ENCODE results near the gene E2F4. TPM values are rescaled to one million over a fixed set of nuclear protein-coding genes. Genes with fewer than 3 reads are reported as not detected.

The E2F4 gene
- total and polyA plus RNA-seq, 8 donors = 14.8 to 61.3 (median 22.8) TPM

- Histone ChIP-seq H3K4me1 (peaks cover 0 to 25% (median 9%) of the 10 kb centered on the region in 3 donors), H3K27me3 (no peaks in the 10 kb centered on the region), H3K27ac (peak overlapping the region; percentile 58 to 85 (median 81)), H3K36me3 (no peaks in the 10 kb centered on the region), H3K4me3 (peak overlapping the region in 2 of 4 donors; percentile 32 to 36), H3K9me3 (no peaks in the 10 kb centered on the region)
- 7 to 8% methylated on average over 62 to 71 of the region's 71 CpGs for WGBS, 2 donors
- FAIRE-seq (no peak), ATAC-seq (peak; percentile 57 to 69 (median 68)), DNase-seq (peak; percentile 79 to 96 (median 90))
- intact Hi-C loops (cut with DNase I) = no loop called here
- no peak for TF ChIP-seq CTCF (IDR thresholded peaks at IDR 0.05)
These were observed 17.9 kb upstream of the E2F4 start for GRCh38 chr16:67173808-67174705.

- TF ChIP-seq CTCF (IDR thresholded peaks at IDR 0.05) = no peak
- Histone ChIP-seq H3K4me1 (peaks cover 0 to 19% (median 3%) of the 10 kb centered on the region in 3 donors), H3K9me3 (no peaks in the 10 kb centered on the region), H3K4me3 (peak overlapping the region in 2 of 4 donors; percentile 32 to 36), H3K27me3 (no peaks in the 10 kb centered on the region), H3K27ac (peak overlapping the region; percentile 58 to 85 (median 81)), H3K36me3 (no peaks in the 10 kb centered on the region)
- no peak for ATAC-seq
- FAIRE-seq = no peak
- DNase-seq = peak in 2 of 6 donors; percentile 55 to 86
- WGBS, 2 donors = 75 to 76% methylated on average over 31 of the region's 31 CpGs
- intact Hi-C loops (cut with DNase I) = no loop called here
These were observed 17.2 kb upstream of the E2F4 start for GRCh38 chr16:67174706-67175231.

- Histone ChIP-seq H3K27ac (no peak overlapping the region), H3K27me3 (no peaks in the 10 kb centered on the region), H3K4me3 (no peak overlapping the region), H3K36me3 (no peaks in the 10 kb centered on the region), H3K4me1 (peaks cover 0 to 12% (median 0%) of the 10 kb centered on the region in 3 donors), H3K9me3 (no peaks in the 10 kb centered on the region)
- FAIRE-seq (no peak), DNase-seq (peak in 1 of 6 donors; percentile 78), ATAC-seq (no peak)
- TF ChIP-seq CTCF (IDR thresholded peaks at IDR 0.05) = no peak
- intact Hi-C loops (cut with DNase I) = no loop called here
- WGBS, 2 donors = 89 to 92% methylated on average over 12 of the region's 12 CpGs
These were observed 15.3 kb upstream of the E2F4 start for GRCh38 chr16:67176662-67177061.

- ATAC-seq = peak; percentile 82 to 86 (median 83)
- Histone ChIP-seq H3K27ac (peak overlapping the region; percentile 82 to 91 (median 83)), H3K4me1 (peaks cover 0 to 16% (median 4%) of the 10 kb centered on the region in 3 donors), H3K9me3 (no peaks in the 10 kb centered on the region), H3K4me3 (peak overlapping the region in 3 of 4 donors; percentile 34 to 61 (median 44)), H3K27me3 (no peaks in the 10 kb centered on the region), H3K36me3 (no peaks in the 10 kb centered on the region)
- FAIRE-seq = no peak
- intact Hi-C loops (cut with DNase I) = no loop called here
- peak; percentile 83 to 99 (median 93) for DNase-seq
- TF ChIP-seq CTCF (IDR thresholded peaks at IDR 0.05) = no peak
- WGBS, 2 donors = 2 to 3% methylated on average over 68 to 73 of the region's 73 CpGs
These were observed 13.9 kb upstream of the E2F4 start for GRCh38 chr16:67177743-67178699.

All from pancreas (tissue), 10 donors.